Loucy (cell line): Measurements from ENCODE around the gene DLGAP1.

Source experiments
- EZH2phosphoT487 ChIP-seq: fragments of 200-600 bp; IDR thresholded peaks from 2 replicates; pipeline ENCODE4 v1.6.1; 2018; ENCODE audit warnings: antibody characterized with exemption, mild to moderate bottlenecking, moderate library complexity, borderline replicate concordance
- TF ChIP-seq, protein P1 (sequence below): fragments of 200-600 bp; sonication (generic); conservative IDR thresholded peaks from 2 replicates; pipeline ENCODE4 v1.5.1; 2014; ENCODE audit warnings: mild to moderate bottlenecking, antibody characterized with exemption, low read length

GRCh38 chr18:4102901-4103300 lies 352.2 kb downstream of the DLGAP1 start:
- TF ChIP-seq, protein P1, sequence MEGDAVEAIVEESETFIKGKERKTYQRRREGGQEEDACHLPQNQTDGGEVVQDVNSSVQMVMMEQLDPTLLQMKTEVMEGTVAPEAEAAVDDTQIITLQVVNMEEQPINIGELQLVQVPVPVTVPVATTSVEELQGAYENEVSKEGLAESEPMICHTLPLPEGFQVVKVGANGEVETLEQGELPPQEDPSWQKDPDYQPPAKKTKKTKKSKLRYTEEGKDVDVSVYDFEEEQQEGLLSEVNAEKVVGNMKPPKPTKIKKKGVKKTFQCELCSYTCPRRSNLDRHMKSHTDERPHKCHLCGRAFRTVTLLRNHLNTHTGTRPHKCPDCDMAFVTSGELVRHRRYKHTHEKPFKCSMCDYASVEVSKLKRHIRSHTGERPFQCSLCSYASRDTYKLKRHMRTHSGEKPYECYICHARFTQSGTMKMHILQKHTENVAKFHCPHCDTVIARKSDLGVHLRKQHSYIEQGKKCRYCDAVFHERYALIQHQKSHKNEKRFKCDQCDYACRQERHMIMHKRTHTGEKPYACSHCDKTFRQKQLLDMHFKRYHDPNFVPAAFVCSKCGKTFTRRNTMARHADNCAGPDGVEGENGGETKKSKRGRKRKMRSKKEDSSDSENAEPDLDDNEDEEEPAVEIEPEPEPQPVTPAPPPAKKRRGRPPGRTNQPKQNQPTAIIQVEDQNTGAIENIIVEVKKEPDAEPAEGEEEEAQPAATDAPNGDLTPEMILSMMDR = no peak
- no peak for TF ChIP-seq EZH2phosphoT487
